HepG2 (cell line): ENCODE results near the gene UBC. TPM values are rescaled to one million over a fixed set of nuclear protein-coding genes. Genes with fewer than 3 reads are reported as not detected.
A peak's percentile ranks its signal among the peaks of the same experiment; 100 is the strongest.

ENCODE experiments used
- ARID2 ChIP-seq: sonication (generic); formaldehyde crosslinking; IDR thresholded peaks from 2 replicates; pipeline ENCODE4 v1.8.1; 2022; ENCODE audit warnings: mild to moderate bottlenecking, missing genetic modification reagents, borderline replicate concordance
- CREB3 ChIP-seq: sonication (generic); formaldehyde crosslinking; IDR thresholded peaks from 2 replicates; pipeline ENCODE4 v1.5.0; 2020; ENCODE audit warnings: missing genetic modification reagents
- CREM ChIP-seq, 2 experiments: sonication (generic) in 1 of 2; formaldehyde crosslinking in 1 of 2; IDR thresholded peaks; 2 replicates each; pipeline versions ENCODE4 v1.4.0 to v1.6.1; 2016 to 2020; ENCODE audit warnings: antibody characterized with exemption in 1 of 2, mild to moderate bottlenecking in 1 of 2, missing genetic modification reagents in 1 of 2
- CTCF ChIP-seq: sonication (generic); formaldehyde crosslinking; IDR thresholded peaks from 2 replicates; pipeline ENCODE4 v1.5.0; 2020; ENCODE audit warnings: mild to moderate bottlenecking, missing genetic modification reagents, moderate library complexity
- FOXP4 ChIP-seq: sonication (generic); formaldehyde crosslinking; IDR thresholded peaks from 2 replicates; pipeline ENCODE4 v1.4.0; 2020; ENCODE audit warnings: missing genetic modification reagents
- HOXA7 ChIP-seq: sonication (generic); formaldehyde crosslinking; IDR thresholded peaks from 2 replicates; pipeline ENCODE4 v1.8.1; 2022; ENCODE audit warnings: mild to moderate bottlenecking, missing genetic modification reagents, moderate library complexity
- KLF12 ChIP-seq: sonication (generic); formaldehyde crosslinking; IDR thresholded peaks from 2 replicates; pipeline ENCODE4 v1.4.0; 2020; ENCODE audit warnings: missing genetic modification reagents, borderline replicate concordance
- ONECUT2 ChIP-seq: sonication (generic); formaldehyde crosslinking; IDR thresholded peaks from 2 replicates; pipeline ENCODE4 v1.4.0; 2020; ENCODE audit warnings: missing genetic modification reagents
- RARG ChIP-seq: sonication (generic); formaldehyde crosslinking; IDR thresholded peaks from 2 replicates; pipeline ENCODE4 v1.4.0; 2020; ENCODE audit warnings: low read depth, mild to moderate bottlenecking, missing genetic modification reagents
- SALL2 ChIP-seq: sonication (generic); formaldehyde crosslinking; IDR thresholded peaks from 2 replicates; pipeline ENCODE4 v1.8.1; 2023; ENCODE audit warnings: mild to moderate bottlenecking, missing genetic modification reagents, inconsistent platforms
- SATB2 ChIP-seq: sonication (generic); formaldehyde crosslinking; IDR thresholded peaks from 2 replicates; pipeline ENCODE4 v1.5.0; 2020; ENCODE audit warnings: missing genetic modification reagents
- YEATS4 ChIP-seq: sonication (generic); formaldehyde crosslinking; IDR thresholded peaks from 2 replicates; pipeline ENCODE4 v1.4.0; 2020; ENCODE audit warnings: missing genetic modification reagents, borderline replicate concordance
- ZHX1 ChIP-seq: sonication (generic); formaldehyde crosslinking; IDR thresholded peaks from 2 replicates; pipeline ENCODE4 v1.8.1; 2022; ENCODE audit warnings: low read depth, mild to moderate bottlenecking, missing genetic modification reagents
- ZNF12 ChIP-seq: sonication (generic); formaldehyde crosslinking; IDR thresholded peaks from 2 replicates; pipeline ENCODE4 v1.5.0; 2020; ENCODE audit warnings: missing genetic modification reagents
- ZNF225 ChIP-seq: sonication (generic); formaldehyde crosslinking; IDR thresholded peaks from 2 replicates; pipeline ENCODE4 v1.4.0; 2020; ENCODE audit warnings: mild to moderate bottlenecking, missing genetic modification reagents
- ZNF569 ChIP-seq: sonication (generic); formaldehyde crosslinking; IDR thresholded peaks from 2 replicates; pipeline ENCODE4 v1.5.0; 2020; ENCODE audit warnings: mild to moderate bottlenecking, missing genetic modification reagents, moderate library complexity, borderline replicate concordance
- ZNF784 ChIP-seq: sonication (generic); formaldehyde crosslinking; IDR thresholded peaks from 2 replicates; pipeline ENCODE4 v1.5.1; 2020; ENCODE audit warnings: missing genetic modification reagents, mild to moderate bottlenecking, borderline replicate concordance
- ZSCAN22 ChIP-seq: sonication (generic); formaldehyde crosslinking; IDR thresholded peaks from 2 replicates; pipeline ENCODE4 v1.4.0; 2020; ENCODE audit warnings: mild to moderate bottlenecking, missing genetic modification reagents
- ZSCAN29 ChIP-seq: sonication (generic); formaldehyde crosslinking; conservative IDR thresholded peaks from 2 replicates; pipeline ENCODE4 v1.4.0; 2020; ENCODE audit warnings: mild to moderate bottlenecking, missing genetic modification reagents
- polyA plus RNA-seq, 8 experiments: library from polyadenylated mRNA; depleted of rRNA in 3 of 8; stranded (reverse) in 7 of 8; unstranded in 1 of 8; fragments of >200 nt; fragmentation: Illumina TruSeq in 4 of 8; extraction: Trizol in 4 of 8; gene quantifications; 2 replicates each; pipeline versions ENCODE4 v1.2.1 to v1.2.3, GENCODE V29; 2011 to 2016; ENCODE audit warnings: low read depth in 4 of 8, missing spikeins in 1 of 8, mixed read lengths in 1 of 8; ENCODE audit not compliant: insufficient read depth in 1 of 8
- total RNA-seq, 5 experiments: library from RNA; depleted of rRNA; stranded (reverse); fragments of >200 nt; fragmentation: Illumina TruSeq; extraction: Trizol; gene quantifications; 2 replicates each; pipeline ENCODE4 v1.2.3, GENCODE V29; 2016; ENCODE audit warnings: low read depth in 1 of 5

The UBC gene
- total and polyA plus RNA-seq, 2 of the 13 experiments (the other 11 are each of a cell fraction or from before 2014, with no cell fraction given), result 805 to 1,432 TPM

- no peak for TF ChIP-seq ONECUT2 (CRISPR knock-in tag)
- TF ChIP-seq ZNF569 (CRISPR knock-in tag), result no peak
- peak; percentile 67 for TF ChIP-seq CTCF (CRISPR knock-in tag)
- no peak for TF ChIP-seq ZSCAN22 (CRISPR knock-in tag)
- TF ChIP-seq ZHX1 (CRISPR knock-in tag), result peak; percentile 34; the same call in 1 of the 2 replicates
- TF ChIP-seq RARG, result peak; percentile 42; the same call in 1 of the 2 replicates
- no peak for TF ChIP-seq CREM (IDR thresholded peaks at IDR 0.05)
- no peak for TF ChIP-seq CREM (CRISPR knock-in tag; IDR thresholded peaks at IDR 0.05)
- TF ChIP-seq ZNF225, result no peak
- TF ChIP-seq ARID2 (CRISPR knock-in tag), result no peak
- no peak for TF ChIP-seq HOXA7 (CRISPR knock-in tag)
- TF ChIP-seq CREB3 (CRISPR knock-in tag), result no peak
- TF ChIP-seq SALL2 (CRISPR knock-in tag), result 0 out of 2 replicates have a peak, but pooled peaks have one; percentile 15
- peak; percentile 8; the same call in 1 of the 2 replicates for TF ChIP-seq FOXP4 (CRISPR knock-in tag)
- TF ChIP-seq ZNF784, result no peak
- TF ChIP-seq YEATS4, result peak; percentile 40; the same call in 1 of the 2 replicates
- TF ChIP-seq KLF12, result peak; percentile 27; the same call in 1 of the 2 replicates
- no peak for TF ChIP-seq ZNF12 (CRISPR knock-in tag)
- TF ChIP-seq SATB2 (CRISPR knock-in tag), result no peak
- TF ChIP-seq ZSCAN29 (CRISPR knock-in tag), result no peak
These were observed 24.6 kb upstream of the UBC start (continued) for GRCh38 chr12:124939079-124939420.
